AG04450 (cell line): ENCODE results near the gene SAMD4A. TPM values are rescaled to one million over a fixed set of nuclear protein-coding genes. Genes with fewer than 3 reads are reported as not detected.

Experiments used
- CTCF ChIA-PET: fragments of 300-600, 350-600 bp; formaldehyde crosslinking; extraction: SDS; loops from one replicate; lab custom pipeline; 2022; ENCODE audit warnings: antibody characterized with exemption, inconsistent platforms; lab: Charles Lee
- POLR2A ChIA-PET: fragments of 350-600 bp; formaldehyde crosslinking; extraction: SDS; loops from one replicate; lab custom pipeline; 2021; ENCODE audit warnings: antibody characterized with exemption, inconsistent platforms; lab: Yijun Ruan, JAX
- DNase-seq: peaks from one replicate; pipeline ENCODE4 v3.0.0-alpha.2; 2011; ENCODE audit warnings: low read depth, low spot score
- H3K27ac ChIP-seq: one replicate; pipeline ENCODE4 v1.5.1; 2012; ENCODE audit warnings: low read depth, low read length, control low read depth
- H3K27me3 ChIP-seq: one replicate; pipeline ENCODE4 v1.6.0; 2012; ENCODE audit warnings: low read length; ENCODE audit not compliant: control insufficient read depth, insufficient read depth
- H3K4me3 ChIP-seq: 2 replicates; pipeline ENCODE4 v1.5.1; 2011; ENCODE audit warnings: mild to moderate bottlenecking, low read depth, low read length, control low read depth
- H3K9me3 ChIP-seq: 2 replicates; pipeline ENCODE4 v1.5.1; 2012; ENCODE audit warnings: low read length; ENCODE audit not compliant: control insufficient read depth, insufficient read depth
- CTCF ChIP-seq: IDR thresholded peaks from 2 replicates; pipeline ENCODE4 v1.5.1; 2011; ENCODE audit warnings: low read depth, low read length, control low read depth, inconsistent platforms
- polyA plus RNA-seq: library from polyadenylated mRNA; depleted of rRNA; stranded (reverse); fragments of >200 nt; gene quantifications from 2 replicates; pipeline ENCODE4 v1.2.3, GENCODE V29; 2011

Gene SAMD4A
- polyA plus RNA-seq, 1 experiment: 12.7 TPM

- CTCF ChIA-PET: interaction anchor here (0.6 to 2.0 kb wide), 22 partner anchors 9 to 131 kb away, joined by 3 to 12 read pairs (median 4); no protein-coding TSS in a partner anchor
- POLR2A ChIA-PET: interaction anchor here (0.9 to 1.9 kb wide), 3 partner anchors 18 to 130 kb away, joined by 3 to 10 read pairs (median 3); partner anchors contain the start of gene SAMD4A
- TF ChIP-seq CTCF: peak; percentile 48; the same call in 1 of the 2 replicates
Observed at GRCh38 chr14:54642801-54643695, 76.1 kb downstream of the SAMD4A start.

GRCh38 chr14:54643696-54644176 lies 76.8 kb downstream of the SAMD4A start:
- no peaks in the 10 kb centered on the region for H3K27me3 ChIP-seq
- no peak for DNase-seq
- ChIA-PET POLR2A (interaction anchor here (0.9 to 1.9 kb wide), 3 partner anchors 19 to 129 kb away, joined by 3 to 10 read pairs (median 3); partner anchors contain the start of gene SAMD4A), CTCF (interaction anchor here (0.6 to 2.0 kb wide), 19 partner anchors 11 to 130 kb away, joined by 3 to 12 read pairs (median 5); no protein-coding TSS in a partner anchor)
- no peaks in the 10 kb centered on the region for H3K9me3 ChIP-seq
- no peak overlapping the region for H3K27ac ChIP-seq
- no peak for TF ChIP-seq CTCF
- no peak overlapping the region for H3K4me3 ChIP-seq

More at GRCh38 chr14:54642801-54643695, 76.1 kb downstream of the SAMD4A start:
- H3K27ac ChIP-seq: no peak overlapping the region
- H3K9me3 ChIP-seq: no peaks in the 10 kb centered on the region
- no peaks in the 10 kb centered on the region for H3K27me3 ChIP-seq
- DNase-seq: no peak
- no peak overlapping the region for H3K4me3 ChIP-seq

GRCh38 chr14:54645639-54646038 lies 78.7 kb downstream of the SAMD4A start:
- POLR2A ChIA-PET: no interaction called here
- H3K4me3 ChIP-seq: no peak overlapping the region
- no peak for TF ChIP-seq CTCF
- no peak for DNase-seq
- no peak overlapping the region for H3K27ac ChIP-seq
- CTCF ChIA-PET: interaction anchor here (1.4 kb wide), 1 partner anchor 46 kb away, joined by 9 read pairs; no protein-coding TSS in a partner anchor
- H3K9me3 ChIP-seq: no peaks in the 10 kb centered on the region
- no peaks in the 10 kb centered on the region for H3K27me3 ChIP-seq

- POLR2A ChIA-PET: no interaction called here
- no peak for TF ChIP-seq CTCF
- no peak for DNase-seq
- no peaks in the 10 kb centered on the region for H3K9me3 ChIP-seq
- no peak overlapping the region for H3K27ac ChIP-seq
- no peak overlapping the region for H3K4me3 ChIP-seq
- no peaks in the 10 kb centered on the region for H3K27me3 ChIP-seq
- CTCF ChIA-PET: interaction anchor here (1.4 kb wide), 1 partner anchor 45 kb away, joined by 9 read pairs; no protein-coding TSS in a partner anchor
Observed at GRCh38 chr14:54646626-54647025, 79.7 kb downstream of the SAMD4A start.

- no peaks in the 10 kb centered on the region for H3K9me3 ChIP-seq
- TF ChIP-seq CTCF: no peak
- ChIA-PET POLR2A (no interaction called here), CTCF (no interaction called here)
- no peak for DNase-seq
- H3K27me3 ChIP-seq: no peaks in the 10 kb centered on the region
- no peak overlapping the region for H3K27ac ChIP-seq
- H3K4me3 ChIP-seq: no peak overlapping the region
Observed at GRCh38 chr14:54647378-54647777, 80.5 kb downstream of the SAMD4A start.
